A673 (cell line): ENCODE measurements around the gene SNAI3.

Source experiments
- CTCF ChIP-seq: fragments of 300-800, 200-600 bp; sonication (generic); conservative IDR thresholded peaks from 2 replicates; pipeline ENCODE4 v1.5.1; 2017; ENCODE audit warnings: low read depth, mild to moderate bottlenecking, antibody characterized with exemption, low read length, moderate library complexity, mixed read lengths
- EZH2 ChIP-seq: fragments of 200-600 bp; sonication (generic); IDR thresholded peaks from 2 replicates; pipeline ENCODE4 v1.6.1; 2017; ENCODE audit warnings: borderline replicate concordance, low read depth, mild to moderate bottlenecking, mixed read lengths, antibody characterized with exemption, low read length; ENCODE audit not compliant: poor library complexity, severe bottlenecking

GRCh38 chr16:88732172-88732960 lies 46.1 kb upstream of the SNAI3 start:
- TF ChIP-seq EZH2 (no peak), CTCF (no peak)
